GF-D8 (cell line): ENCODE measurements around the gene ATXN10.
"Not testable (repeated sequence)": the region's sequence is repeated elsewhere in the genome, so short reads cannot be mapped to it uniquely, and the experiment has no call there.

ENCODE experiments used
- DNase-seq: peaks from one replicate; lab custom pipeline; 2025; lab: John Stamatoyannopoulos, UW

Gene ATXN10, protein sequence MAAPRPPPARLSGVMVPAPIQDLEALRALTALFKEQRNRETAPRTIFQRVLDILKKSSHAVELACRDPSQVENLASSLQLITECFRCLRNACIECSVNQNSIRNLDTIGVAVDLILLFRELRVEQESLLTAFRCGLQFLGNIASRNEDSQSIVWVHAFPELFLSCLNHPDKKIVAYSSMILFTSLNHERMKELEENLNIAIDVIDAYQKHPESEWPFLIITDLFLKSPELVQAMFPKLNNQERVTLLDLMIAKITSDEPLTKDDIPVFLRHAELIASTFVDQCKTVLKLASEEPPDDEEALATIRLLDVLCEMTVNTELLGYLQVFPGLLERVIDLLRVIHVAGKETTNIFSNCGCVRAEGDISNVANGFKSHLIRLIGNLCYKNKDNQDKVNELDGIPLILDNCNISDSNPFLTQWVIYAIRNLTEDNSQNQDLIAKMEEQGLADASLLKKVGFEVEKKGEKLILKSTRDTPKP

DNA sequence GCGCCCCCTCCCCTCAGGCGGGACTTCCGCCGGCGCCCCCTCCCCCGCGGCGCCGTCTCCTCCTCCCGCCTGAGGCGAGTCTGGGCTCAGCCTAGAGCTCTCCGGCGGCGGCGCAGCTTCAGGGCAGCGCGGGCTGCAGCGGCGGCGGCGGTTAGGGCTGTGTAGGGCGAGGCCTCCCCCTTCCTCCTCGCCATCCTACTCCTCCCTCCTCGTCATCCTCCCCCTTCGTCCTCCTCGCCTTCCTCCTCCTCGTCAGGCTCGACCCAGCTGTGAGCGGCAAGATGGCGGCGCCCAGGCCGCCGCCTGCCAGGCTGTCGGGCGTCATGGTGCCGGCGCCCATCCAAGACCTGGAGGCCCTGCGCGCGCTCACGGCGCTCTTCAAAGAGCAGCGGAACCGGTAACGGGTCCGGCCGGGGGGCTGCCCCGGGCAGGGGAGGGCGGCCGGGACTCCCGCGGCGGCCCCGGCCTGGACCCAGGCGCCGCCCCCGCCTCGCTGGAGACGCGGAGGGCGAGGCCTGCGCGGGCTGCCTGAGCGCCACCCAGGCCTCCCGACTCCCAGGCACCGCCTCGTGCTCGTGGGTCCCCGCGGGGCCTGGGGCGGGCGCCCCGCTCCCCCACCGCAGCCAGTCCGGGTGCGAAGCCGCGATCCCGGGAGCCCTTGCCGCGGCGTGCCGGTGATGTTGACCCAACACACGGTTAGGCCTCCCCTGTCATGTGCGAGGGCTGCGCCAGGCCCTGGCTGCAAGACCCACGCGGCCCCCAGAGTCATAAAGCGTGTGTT, at the start of gene ATXN10:
Gene ATXN10, plus strand, starts transcription at position 52 of the 781 bp plus-strand sequence. Its CDS starts 230 bp downstream, at position 282.
- DNase-seq = peak; percentile 42

DNA sequence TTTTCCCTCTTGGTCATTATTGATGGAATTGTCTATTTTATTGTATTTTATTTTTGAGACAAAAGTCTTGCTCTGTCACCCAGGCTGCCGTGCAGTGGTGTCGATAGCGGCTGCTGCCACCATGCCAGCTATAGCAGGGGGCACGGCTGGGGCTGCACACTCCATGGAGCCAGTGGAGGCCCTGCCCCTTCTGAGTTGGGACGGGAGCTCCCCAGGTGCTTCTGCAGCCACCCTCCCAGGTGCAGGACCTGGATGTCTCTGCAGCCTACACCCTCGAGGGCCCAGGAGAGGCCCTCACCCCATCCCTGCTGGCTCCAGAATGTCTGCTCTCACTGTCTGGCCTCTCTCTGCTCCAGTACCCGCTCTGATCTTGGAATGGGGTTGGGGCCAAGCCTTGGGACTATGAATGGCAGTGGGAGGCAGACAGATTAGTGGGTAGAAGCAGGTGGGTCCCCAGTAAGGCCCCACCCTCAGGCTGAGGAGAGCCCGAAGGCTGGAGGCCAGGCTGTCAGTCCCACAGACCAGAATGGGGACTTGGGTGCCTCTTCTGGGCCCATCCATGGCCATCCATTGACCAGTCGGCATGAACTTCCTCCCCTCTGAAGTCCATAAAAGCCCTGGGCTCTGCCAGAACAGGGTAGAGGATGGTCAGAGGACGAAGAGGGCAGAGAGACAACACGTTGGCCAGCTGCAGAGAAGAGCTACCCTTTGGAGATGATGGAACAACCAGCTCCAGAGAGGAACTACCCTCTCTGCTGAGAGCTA, 49.6 kb upstream of the ATXN10 start:
- DNase-seq = no peak

DNA sequence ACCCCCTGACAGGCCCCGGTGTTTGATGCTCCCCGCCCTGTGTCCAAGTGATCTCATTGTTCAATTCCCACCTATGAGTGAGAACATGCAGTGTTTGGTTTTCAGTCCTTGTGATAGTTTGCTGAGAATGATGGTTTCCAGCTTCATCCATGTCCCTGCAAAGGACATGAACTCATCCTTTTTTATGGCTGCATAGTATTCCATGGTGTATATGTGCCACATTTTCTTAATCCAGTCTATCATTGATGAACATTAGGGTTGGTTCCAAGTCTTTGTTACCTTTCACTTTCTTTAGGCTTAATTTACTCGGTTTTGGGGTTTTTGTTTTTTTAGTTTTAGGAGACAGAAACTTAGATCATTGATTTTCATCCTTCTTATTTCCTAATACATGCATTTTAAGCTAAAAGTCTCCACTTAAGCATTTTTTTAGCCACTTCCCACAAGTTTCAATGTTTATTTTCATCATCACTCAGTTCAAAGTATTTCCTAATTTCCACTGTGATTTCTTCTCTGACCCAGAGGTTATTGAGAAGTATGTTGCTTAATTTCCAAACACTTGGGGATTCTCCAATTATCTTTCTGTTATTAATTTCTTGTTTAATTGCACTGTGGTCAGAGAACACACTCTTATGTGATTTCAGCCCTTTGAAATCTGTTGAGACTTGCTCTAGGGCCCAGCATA, 48.0 kb upstream of the ATXN10 start:
- DNase-seq = not testable (repeated sequence)

DNA sequence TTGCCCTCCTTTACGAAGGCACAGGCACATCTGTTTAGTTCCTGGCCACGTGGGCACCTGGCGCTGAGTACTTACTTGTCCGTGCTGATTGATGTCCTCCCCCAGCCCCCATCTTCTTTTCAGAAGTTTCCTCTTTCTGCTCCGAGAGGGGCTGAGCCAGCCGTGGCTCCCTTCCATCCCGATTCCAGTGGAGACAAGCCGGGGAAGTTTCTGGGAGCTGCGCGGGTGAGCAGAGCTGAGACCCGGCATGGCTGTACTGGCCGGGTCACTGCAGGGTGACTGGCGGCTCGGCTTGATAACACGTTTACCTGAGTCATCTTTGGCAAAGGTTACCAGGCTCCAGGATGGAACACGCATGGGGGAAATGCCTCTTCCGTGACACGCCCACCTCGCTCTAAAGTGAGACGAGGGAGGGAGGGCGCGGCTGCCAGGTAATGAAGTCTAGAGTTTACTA, 45.4 kb upstream of the ATXN10 start:
- DNase-seq = no peak

DNA sequence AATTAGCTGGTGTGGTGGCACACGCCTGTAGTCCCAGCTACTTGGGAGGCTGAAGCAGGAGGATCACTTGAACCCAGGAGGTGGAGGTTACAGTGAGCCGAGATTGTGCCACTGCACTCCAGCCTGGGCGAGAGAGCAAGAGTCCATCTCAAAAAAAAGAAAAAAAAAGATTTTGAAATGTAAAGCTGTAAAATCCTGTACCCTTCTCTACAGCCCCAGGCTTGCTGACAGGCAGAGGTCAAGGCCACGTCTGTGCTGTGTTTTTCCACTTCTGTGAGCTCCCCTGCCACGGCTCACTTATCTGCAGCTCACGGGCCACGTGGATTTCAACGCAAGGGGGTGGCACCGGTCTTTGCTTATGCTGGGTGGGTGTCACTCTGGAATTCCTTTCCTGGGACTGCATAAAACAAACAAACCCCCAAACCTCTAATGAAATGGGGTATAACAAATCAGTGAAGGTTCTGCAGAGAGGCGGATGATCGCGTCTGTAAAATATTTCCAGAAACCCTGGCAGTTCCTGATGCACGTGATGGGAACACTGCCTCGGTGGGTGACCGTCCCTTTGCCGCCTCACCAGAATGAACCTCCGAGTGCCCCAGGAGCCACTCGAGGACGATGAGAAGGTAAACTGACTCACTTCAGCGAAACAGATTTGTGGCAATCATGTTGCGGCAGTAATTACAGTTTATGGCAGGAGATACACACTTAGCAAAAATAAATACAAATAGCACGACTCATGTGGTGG, 44.0 kb upstream of the ATXN10 start:
- DNase-seq = no peak

DNA sequence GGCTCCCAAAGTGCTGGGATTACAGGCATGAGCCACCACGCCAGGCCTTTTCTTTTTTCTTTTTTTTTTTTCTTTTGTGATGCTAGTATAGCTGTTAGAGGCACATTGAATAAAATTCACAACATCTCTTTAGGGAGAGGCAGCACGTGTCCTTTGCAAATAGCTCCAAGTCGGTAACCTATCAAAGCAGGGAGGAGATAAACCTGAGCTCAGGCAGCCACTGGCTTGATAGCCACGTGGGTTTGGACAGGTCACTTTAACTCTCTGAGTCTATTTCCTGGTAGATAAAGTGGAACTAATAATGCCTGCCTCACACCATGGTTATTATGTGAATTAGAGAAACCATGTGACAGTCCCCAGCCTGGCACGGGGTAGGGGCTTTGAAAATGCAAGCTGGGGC, 43.1 kb upstream of the ATXN10 start:
- no peak for DNase-seq

DNA sequence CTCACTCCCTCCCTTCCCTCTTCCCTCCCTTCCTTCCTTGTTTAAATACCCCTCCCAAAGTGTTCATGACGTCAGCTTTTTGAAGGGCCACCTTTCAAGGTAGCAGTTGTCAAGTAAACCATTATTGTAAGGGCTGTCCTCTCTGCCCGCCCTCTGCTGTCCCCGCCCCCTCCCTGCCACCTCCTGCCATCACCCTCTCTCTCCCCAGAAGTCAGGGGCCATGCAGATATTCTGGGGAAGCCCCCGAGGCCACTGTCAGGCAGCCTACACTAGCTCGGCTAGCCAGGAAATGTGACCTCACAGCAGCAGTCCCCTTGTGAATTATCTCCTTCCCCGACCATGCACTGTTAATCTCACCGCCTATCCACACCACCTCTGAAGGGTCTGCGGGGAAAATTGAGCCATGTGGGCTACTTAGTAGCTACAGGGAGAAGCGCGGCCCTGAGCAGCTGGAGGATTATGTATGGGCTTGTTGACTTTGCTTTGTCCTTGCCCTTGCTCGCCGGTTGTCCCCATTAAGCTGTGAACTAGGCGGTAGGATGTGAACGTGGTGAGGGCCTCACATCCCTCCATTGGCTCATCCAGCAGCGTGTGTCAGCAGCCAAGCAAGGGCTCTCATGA, 42.1 kb upstream of the ATXN10 start:
- DNase-seq = no peak

DNA sequence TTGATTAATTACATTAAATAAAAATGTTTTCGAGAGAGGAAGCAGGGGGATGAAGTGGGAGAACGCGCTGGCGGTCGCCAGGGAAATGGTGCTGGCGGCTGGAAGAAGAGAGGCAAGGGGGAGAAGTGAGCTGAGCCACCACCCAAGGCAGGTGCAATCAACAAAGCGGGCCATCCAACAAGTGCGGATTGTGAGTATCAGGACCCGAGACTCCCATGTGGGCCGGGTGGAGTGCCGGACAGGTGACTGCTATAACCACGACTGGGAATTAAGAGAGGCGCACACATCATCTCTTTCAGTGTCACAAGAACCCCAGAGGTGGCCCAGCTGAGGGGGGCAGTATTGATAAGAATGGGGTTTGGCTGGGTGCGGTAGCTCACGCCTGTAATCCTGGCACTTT, 41.2 kb upstream of the ATXN10 start:
- DNase-seq = no peak

DNA sequence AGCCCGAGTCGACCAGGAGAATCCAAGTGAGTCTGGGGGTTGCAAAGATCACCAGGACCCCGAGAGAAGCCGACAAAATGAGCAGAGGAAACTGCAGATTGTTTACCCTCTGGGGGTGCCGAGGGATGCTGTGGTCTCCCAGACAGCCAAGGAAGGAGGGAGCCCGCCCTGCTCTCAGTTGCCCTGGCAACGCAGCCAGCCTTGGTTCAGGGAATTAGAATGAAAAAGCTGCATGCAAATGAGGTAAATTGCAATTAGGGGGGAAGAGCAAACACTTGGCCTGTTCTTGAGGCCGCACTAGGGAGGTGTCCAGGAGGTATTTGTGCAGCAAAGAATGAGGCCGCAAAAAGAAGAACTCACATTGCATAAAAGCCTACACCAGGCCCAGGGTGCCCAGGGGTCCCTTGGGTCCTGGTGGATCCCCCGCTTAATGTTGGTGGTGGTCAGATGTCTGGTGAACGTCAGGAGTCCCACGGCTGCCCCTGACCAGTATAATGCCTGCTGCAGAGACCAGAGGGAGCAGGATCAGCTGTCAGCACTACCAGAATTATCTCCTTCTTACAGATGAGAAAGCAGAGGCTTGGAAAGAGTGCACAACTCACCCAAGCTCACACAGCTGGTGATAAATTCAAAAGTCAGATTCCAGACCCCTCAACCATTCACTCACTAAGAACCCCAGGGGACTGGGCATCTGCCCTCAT, 40.3 kb upstream of the ATXN10 start:
- no peak for DNase-seq

DNA sequence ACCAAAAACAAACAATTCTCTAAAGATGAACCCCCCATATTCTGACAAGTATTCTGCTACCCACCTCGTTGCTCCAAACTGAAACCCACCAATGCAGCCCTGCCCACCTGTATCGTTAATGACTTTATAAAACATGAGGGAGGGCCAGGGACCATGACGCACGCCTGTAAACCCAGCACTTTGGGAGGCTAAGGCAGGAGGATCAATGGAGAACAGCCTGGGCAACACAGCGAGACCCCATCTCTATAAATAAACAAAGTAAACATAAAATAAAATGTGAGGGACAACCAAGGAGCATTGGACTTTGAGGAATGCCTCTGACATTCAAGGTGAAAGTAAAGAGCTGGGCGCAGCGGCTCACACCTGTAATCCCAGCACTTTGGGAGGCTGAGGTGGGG, 39.8 kb upstream of the ATXN10 start:
- no peak for DNase-seq

DNA sequence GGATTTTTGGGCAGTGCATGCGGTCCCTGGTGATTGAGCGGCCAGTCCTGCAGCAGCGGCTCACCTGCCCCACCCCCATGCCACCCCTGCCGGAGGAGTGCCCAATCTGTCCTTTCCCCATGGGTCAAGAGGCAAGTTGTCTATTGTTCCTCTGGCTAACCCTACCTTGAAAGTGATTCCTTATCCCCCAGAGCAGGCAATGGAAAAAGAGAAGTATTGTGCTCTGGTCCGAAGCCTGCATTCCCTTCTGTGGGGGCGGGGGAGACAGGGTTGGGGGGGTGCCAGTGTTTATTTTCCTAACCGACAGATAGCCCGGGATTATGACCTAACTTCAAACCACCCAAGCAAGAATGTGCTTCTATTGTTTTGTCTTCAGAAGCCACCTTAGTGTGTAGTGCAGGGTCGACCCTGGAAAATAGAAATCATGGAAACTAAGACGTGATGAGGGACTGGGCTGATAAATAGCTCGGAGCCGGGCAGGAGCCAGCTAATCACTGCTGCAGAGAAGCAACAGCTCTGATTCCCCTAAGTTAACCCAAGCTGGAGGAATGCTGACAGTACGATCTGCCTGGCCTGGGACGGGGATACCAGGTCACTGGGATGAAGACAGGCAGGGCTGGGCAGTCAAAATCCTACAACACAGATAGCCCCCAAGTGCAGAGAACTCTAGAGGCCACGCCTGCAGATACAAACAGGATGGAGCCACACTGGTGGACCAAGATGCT, 38.7 kb upstream of the ATXN10 start:
- DNase-seq = no peak

DNA sequence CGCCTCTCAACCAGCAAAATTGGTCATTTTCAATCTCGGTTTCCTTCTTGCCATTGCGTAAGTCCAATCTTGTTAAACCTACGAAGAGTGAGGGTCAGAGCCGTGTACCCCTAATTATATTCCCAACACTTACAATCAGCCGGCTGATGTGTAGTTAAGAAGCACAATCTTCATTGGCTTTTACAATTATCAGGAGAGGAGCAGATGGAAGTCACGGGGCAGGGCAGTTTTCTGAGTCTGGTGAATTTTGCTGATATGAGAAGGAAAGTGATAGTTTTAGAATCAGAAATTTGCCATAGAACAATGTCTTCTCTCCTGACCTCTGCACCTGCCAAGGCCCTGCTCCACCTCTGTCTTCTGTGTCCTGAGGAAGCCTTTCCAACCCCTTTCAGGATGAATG, 35.0 kb upstream of the ATXN10 start:
- no peak for DNase-seq

DNA sequence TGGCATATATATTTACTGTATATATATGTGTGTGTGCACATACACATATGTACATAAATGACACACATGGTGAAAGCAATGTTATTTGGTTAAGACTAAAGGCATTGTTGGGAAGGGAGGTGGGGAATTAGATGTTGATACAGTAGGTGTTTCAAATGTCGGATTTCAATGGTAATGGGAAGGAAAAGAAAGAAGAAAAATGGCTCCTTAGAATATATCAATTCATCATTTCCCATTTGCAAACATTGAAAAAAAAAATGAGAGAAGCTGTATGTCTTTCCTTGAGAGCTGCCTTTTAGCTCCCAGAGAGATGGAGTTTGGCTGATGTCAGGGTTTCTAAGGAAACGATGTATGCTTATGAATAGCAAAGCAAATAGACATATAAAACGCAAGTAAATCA, 33.4 kb upstream of the ATXN10 start:
- no peak for DNase-seq

DNA sequence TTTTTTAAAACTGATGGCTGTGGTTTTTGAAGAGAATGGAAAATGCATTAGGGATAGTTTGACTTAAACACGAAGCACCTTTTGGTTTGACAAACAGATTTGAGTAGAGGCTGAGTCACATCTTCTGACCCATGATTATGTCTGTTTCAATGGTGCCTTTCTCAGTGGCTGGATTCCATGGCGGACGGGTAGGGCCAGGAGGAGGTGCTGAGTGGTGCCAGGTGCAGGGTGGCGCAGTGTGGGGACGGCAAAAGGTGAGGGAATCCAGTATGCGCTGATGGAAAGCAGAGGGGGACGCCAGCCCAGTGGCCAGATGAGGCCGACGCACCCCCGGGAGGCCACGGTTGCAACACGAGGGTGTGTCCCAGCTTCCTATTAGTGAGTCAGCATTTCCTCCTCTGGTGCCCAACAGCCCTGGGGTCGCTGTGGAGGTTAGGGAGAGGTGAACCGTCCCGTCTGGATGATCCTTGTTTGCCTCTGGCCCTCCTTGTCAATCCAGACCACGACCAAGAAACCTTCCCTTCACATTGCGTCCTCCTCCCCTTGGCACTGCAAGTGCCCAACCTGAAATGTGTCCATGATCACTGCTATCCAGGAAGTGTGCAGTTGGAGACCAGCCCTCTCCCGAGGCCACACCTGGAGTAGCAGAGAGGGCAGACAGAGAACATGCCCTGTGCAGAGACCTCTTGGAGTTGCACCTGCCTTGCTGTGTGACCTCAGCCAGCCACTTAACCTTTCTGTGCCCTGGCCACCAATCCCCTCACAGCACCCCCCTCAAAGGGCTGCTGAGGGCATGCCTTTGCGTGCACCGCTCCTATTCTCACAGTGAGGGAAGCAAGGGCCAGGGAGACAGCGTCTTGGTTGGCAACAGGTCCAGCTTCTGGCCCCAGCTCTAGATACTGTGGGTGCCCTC, 32.5 kb upstream of the ATXN10 start:
- DNase-seq = no peak

DNA sequence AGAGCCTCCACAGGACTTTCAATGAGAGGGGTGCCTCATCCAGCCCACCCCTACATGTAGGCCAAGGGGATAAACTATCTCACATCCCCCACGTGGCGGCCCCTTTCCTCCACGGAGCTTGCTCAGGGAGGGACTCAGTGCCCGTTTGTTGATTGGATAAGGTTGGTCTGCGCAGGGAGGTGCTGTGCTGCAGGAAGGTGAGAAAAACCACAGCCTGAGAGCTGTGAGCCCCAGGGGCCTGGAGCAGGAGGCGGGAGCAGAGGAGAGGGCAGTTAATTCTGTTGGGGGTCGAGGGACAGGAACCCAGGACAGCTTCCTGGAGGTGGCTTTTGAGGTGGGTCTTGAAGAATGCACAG, 31.9 kb upstream of the ATXN10 start:
- no peak for DNase-seq

DNA sequence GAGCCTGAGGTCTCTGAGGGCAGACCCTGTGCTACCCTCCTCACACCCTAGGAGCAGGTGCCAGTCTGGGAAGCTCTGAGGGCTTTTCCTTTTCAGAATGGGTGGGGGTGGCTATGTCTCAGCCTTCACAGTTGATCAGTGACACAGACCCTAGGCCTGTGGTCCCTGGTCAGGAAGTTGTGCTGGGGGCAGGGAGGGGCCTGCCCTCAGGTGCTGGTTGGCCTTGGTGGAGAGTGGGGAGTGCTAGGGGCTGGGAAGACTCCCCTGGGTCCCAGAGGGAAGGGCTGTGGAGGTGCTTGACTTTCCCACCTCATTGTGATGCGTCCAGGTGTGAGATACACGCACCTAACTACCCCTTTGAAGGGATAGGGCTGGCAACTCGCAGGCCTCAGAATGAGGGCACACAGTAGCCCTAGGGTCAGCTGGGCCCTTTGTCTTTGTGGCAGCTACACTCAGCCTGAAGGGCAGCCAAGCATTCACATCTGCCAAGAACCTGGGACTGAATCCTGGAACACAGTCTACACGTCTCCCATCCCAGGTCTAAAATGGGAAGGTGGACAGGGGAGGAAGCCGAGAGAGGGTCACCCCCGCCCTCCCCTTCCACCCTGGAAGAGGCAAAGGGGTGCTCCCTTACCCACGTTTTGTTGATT, 31.2 kb upstream of the ATXN10 start:
- DNase-seq = no peak

DNA sequence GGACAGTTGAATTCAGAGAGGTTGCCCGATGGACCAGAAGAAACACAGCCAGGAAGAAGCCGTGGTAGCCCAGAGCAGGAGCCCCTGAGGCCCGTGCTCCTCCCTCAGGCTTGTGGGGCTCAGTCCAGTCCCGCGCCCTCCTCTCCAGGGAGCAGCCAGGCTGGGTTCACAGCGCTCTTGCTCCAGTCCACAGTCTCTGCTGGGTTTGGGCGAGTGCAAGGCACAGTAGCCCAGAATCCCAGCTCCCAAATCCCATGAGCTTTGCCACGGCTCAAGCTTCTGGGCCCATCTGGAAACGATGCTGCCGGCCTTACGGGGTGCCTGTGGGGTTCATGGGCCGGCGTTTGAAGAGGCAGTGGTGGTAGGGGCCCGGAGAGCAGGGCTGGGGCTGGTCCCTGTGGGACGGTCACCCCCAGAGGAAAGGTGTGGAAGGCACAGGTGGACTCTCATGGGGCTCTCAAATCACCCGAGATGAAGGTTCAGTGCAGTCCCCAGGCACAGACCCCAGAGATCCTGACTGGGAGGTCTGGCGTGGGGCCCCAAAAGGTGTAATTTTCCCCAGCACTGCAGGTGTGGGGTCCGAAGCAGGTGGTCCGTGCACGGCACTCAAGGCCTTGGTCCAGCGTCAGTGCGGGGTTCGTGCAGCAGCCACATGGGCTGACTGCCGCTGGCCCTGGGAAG, 30.6 kb upstream of the ATXN10 start:
- no peak for DNase-seq
